ENCODE measurements around the gene CNTLN.

CNTLN gene

DNA sequence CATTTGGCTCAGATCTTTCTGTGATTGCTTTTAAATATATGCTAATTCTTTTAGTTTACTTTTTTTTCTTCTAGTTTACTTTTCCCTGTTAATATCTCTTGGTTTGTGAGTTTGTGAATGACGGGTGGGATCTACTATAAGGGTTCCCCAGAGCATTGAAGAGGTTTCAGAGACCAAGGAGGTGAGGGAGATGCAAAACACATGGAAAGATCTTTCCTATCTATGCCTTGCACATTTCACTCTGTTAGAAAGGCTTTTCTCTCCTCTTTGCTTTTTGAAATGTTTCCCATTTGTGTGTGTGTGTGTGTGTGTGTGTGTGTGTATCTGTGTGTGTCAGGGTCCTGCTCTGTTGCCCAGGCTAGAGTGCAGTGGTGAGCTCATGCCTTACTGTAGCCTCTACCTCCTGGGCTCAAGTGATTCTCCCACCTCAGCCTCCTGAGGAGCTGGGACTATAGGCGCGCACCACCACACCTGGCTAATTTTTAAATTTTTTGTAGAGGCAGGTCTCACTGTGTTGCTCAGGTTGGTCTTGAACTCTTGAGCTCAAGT, 50.7 kb downstream of the CNTLN start:
- H3K4me3 ChIP-seq (ENCODE audit: low read depth, low read length): no peak overlapping the region
- DNase-seq (ENCODE audit: low read depth): no peak
- TF ChIP-seq, protein P1, sequence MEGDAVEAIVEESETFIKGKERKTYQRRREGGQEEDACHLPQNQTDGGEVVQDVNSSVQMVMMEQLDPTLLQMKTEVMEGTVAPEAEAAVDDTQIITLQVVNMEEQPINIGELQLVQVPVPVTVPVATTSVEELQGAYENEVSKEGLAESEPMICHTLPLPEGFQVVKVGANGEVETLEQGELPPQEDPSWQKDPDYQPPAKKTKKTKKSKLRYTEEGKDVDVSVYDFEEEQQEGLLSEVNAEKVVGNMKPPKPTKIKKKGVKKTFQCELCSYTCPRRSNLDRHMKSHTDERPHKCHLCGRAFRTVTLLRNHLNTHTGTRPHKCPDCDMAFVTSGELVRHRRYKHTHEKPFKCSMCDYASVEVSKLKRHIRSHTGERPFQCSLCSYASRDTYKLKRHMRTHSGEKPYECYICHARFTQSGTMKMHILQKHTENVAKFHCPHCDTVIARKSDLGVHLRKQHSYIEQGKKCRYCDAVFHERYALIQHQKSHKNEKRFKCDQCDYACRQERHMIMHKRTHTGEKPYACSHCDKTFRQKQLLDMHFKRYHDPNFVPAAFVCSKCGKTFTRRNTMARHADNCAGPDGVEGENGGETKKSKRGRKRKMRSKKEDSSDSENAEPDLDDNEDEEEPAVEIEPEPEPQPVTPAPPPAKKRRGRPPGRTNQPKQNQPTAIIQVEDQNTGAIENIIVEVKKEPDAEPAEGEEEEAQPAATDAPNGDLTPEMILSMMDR (conservative IDR thresholded peaks at IDR 0.05; ENCODE audit: low read depth, low read length): no peak

DNA sequence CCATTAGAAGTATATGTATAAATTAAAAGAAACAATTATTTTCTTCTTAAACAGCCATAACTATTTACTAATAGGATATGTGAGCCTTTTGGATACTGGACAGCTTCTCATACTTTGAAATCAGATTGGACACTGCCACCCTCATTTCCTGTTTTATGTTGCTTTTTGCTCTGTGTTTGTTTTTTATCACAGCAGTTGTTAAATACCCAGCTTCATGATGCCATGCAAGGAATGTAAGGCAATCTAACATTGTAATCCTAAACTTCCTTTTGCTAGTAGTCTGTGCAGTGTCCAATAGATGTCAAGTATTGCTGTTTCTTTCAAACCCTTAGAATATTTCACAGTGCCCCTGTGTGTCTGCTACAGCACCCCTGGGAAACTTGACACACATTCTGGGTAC, 56.2 kb downstream of the CNTLN start:
- DNase-seq (ENCODE audit: low read depth): peak; percentile 57
- TF ChIP-seq, protein P1 (conservative IDR thresholded peaks at IDR 0.05; ENCODE audit: low read depth, low read length): no peak
- no peak overlapping the region for H3K4me3 ChIP-seq (ENCODE audit: low read depth, low read length)

DNA sequence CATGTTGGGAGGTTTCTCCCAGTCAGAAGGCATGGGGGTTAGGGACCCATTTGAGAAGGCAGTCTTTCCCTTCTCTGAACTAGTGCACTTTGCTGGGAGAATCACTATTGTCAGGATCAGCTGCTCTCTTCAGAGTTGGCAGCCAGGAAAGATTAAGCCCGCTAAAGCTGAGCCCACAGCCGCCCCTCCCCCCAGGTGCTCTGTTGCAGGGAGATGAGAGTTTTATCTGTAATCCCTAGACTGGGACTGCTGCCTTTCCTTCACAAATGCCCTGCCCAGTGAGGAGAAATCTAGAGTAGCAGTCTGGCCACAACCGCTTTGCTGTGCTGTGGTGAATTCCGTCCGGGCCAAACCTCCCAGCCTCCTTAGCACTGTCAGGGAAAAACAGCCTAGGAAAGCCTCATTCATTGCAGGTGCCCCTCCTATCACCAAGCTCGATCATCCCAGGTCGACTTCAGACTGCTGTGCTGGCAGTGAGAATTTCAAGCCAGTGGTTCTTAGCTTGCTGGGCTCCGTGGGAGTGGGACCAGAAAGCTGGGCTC, 69.8 kb downstream of the CNTLN start:
- no peak for DNase-seq (ENCODE audit: low read depth)
- TF ChIP-seq, protein P1 (conservative IDR thresholded peaks at IDR 0.05; ENCODE audit: low read depth, low read length): no peak
- no peak overlapping the region for H3K4me3 ChIP-seq (ENCODE audit: low read depth, low read length)

DNA sequence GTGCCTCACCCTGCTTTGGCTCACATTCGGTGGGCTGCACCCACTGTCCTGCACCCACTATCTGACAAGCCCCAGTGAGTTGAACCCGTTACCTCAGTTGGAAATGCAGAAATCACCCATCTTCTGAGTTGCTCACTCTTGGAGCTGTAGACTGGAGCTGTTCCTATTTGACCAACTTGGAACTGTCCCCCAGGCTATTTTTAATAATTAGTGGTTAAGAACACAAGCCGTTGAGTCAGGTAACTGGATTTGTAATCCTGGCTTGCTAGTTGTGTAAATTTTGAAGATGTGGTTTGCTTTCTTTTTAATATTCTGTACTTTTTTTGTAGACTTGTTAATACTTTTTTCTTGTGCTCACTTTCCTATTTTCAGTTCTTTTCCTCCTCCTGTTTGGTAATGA, 81.2 kb downstream of the CNTLN start:
- H3K4me3 ChIP-seq (ENCODE audit: low read depth, low read length): no peak overlapping the region
- no peak for DNase-seq (ENCODE audit: low read depth)
- TF ChIP-seq, protein P1 (conservative IDR thresholded peaks at IDR 0.05; ENCODE audit: low read depth, low read length): no peak

DNA sequence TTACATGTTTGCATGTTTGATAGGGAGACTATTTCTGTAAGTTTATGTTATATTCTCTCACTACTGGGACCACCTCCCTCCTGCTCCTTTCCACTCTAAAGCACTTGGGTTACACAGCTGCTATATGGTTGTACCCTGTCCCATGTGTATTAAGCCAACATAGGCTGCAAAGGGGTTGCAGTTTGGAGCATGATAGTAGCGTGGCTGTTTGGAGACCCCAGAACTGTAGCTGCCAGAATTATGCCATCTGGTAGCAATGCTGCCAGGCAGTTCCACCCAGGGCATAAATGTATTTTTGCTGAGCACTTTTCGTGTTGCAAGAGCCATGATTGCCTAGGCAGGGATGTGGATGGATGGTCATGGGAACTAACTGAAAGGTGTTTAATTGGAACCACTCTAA, 81.8 kb downstream of the CNTLN start:
- H3K4me3 ChIP-seq (ENCODE audit: low read depth, low read length): no peak overlapping the region
- DNase-seq (ENCODE audit: low read depth): no peak
- TF ChIP-seq, protein P1 (conservative IDR thresholded peaks at IDR 0.05; ENCODE audit: low read depth, low read length): no peak

DNA sequence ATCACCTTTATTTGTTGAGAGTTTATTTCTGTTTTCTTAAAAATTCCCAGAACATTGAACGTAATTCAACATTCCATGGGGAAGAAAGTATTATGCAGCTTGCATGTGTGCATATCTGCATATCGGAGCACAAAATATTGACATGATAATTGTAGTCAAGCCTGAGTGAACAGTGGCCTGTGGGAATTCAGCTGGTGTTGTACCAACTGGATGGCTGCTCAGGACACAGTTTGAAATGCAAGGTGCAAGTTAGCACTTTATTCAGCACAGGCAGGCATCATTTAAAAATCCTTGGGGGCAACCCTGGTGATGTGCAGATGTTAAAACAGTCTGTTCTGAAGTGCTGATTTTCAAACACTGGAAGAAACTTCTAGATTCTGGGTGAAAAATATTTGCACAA, 82.4 kb downstream of the CNTLN start:
- no peak for DNase-seq (ENCODE audit: low read depth)
- no peak overlapping the region for H3K4me3 ChIP-seq (ENCODE audit: low read depth, low read length)
- TF ChIP-seq, protein P1 (conservative IDR thresholded peaks at IDR 0.05; ENCODE audit: low read depth, low read length): no peak

DNA sequence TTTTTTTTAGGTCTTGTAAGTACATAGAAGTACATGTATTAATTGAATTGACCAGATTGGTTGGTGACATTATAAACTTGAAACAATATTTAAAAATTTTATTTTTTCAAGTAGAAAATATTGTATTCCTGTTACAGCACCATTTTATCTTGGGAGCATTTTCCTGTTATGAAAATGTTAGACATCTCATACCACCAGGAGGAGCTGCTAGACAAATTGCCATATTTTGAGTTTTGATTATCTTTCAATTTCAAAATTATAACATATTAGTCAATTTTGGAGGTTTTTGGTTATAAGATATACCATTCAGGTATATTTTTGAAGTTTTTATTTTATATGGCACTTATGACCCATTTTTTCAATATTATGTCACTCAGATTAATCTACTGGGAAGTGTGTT, 84.4 kb downstream of the CNTLN start:
- peak; percentile 51 for DNase-seq (ENCODE audit: low read depth)
- TF ChIP-seq, protein P1 (conservative IDR thresholded peaks at IDR 0.05; ENCODE audit: low read depth, low read length): peak; percentile 58
- no peak overlapping the region for H3K4me3 ChIP-seq (ENCODE audit: low read depth, low read length)

Measured in choroid plexus epithelial cell (primary cell).